Thyroid gland (tissue), 4 donors: ENCODE results near the gene SLC25A6. TPM values are rescaled to one million over a fixed set of nuclear protein-coding genes. Genes with fewer than 3 reads are reported as not detected.
"Not testable (repeated sequence)": the region's sequence is repeated elsewhere in the genome, so short reads cannot be mapped to it uniquely, and the experiment has no call there.

Experiments
- DNase-seq, 2 donors: peaks; one replicate each; pipeline ENCODE4 v3.0.0-alpha.2; 2019
- H3K27ac ChIP-seq, 3 donors: fragments of 200-600 bp; sonication (generic); 1 replicate in 2 of 3; 2 replicates in 1 of 3; pipeline ENCODE4 v1.5.1; 2016 to 2019; ENCODE audit warnings: mild to moderate bottlenecking in 1 of 3, moderate library complexity in 1 of 3
- H3K27me3 ChIP-seq: fragments of 200-600 bp; sonication (generic); one replicate; pipeline ENCODE4 v1.5.1; 2019
- H3K36me3 ChIP-seq, 2 donors: fragments of 200-600 bp; sonication (generic); one replicate each; pipeline ENCODE4 v1.5.1; 2016 to 2019
- H3K4me1 ChIP-seq, 2 donors: fragments of 200-600 bp; sonication (generic); one replicate each; pipeline ENCODE4 v1.5.1; 2017 to 2019
- H3K4me3 ChIP-seq, 3 donors: fragments of 200-600 bp; sonication (generic); replicated peaks in 1 of 3; 1 replicate in 2 of 3; 2 replicates in 1 of 3; pipeline ENCODE4 v1.5.1; 2016; ENCODE audit warnings: mild to moderate bottlenecking in 1 of 3
- H3K9me3 ChIP-seq: fragments of 200-600 bp; sonication (generic); one replicate; pipeline ENCODE4 v1.5.1; 2017
- POLR2A ChIP-seq, 2 donors: fragments of 450-650 bp; IDR thresholded peaks; one replicate each; pipeline ENCODE4 v1.6.1; 2017; ENCODE audit warnings: antibody characterized with exemption in 2 of 2, mild to moderate bottlenecking in 2 of 2, moderate library complexity in 1 of 2
- WGBS, 2 donors: methylation state at CpG; one replicate each; pipeline ENCODE4 v1.1.5; 2017; 5-methylcytosine and 5-hydroxymethylcytosine counted together
- intact Hi-C: fragments of 100-400 bp; cut with DNase I; formaldehyde crosslinking; loops from one replicate; pipeline ENCODE4 v1.15.1; 2023
- total RNA-seq, 4 donors: library from RNA; depleted of rRNA; stranded (reverse); fragments of >200 nt; gene quantifications; one replicate each; pipeline ENCODE4 v1.2.3, GENCODE V29; 2016
- TF ChIP-seq, protein P1 (sequence below), 6 experiments: fragments of 200-600 bp in 3 of 6; fragments of 450-650 bp in 3 of 6; sonication (generic) in 3 of 6; IDR thresholded peaks; one replicate each; pipeline ENCODE4 v1.5.1; 2016 to 2019; ENCODE audit warnings: antibody characterized with exemption in 6 of 6, mild to moderate bottlenecking in 2 of 6, inconsistent platforms in 1 of 6, moderate library complexity in 1 of 6

The SLC25A6 gene
- total RNA-seq, 4 donors from 2014 or later = 219 to 397 (median 320) TPM

DNA sequence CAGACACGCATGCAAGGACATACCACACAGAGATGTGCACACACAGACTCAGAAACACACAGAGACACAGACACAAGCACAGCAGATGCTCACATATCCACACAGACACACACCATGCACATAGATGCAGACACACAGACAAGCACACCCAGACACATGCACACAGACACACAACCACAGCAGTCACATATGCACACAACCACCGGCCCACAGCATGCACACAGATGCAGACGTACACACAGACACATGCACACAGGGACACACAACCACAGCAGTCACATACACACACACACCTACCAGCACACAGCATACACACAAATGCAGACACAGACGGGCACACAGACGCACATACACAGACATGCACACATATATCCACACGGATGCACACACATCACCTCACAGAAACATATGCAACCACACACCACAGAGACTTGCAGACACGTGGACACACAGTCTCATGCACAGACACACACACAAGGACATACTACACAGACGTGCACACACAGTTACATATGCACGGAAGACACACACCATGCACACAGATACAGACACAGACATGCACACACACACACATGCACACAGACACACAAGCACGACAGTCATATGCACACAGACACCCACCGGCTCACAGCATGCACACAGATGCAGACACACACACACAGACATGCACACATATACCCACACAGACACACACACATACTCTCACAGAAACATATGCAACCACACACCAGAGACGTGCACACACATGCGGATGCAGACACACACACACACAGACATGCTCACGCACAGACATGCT is 25.2 kb upstream of the SLC25A6 start:
- intact Hi-C loops = no loop called here
- TF ChIP-seq POLR2A (IDR thresholded peaks at IDR 0.05) = no peak
- TF ChIP-seq, protein P1, sequence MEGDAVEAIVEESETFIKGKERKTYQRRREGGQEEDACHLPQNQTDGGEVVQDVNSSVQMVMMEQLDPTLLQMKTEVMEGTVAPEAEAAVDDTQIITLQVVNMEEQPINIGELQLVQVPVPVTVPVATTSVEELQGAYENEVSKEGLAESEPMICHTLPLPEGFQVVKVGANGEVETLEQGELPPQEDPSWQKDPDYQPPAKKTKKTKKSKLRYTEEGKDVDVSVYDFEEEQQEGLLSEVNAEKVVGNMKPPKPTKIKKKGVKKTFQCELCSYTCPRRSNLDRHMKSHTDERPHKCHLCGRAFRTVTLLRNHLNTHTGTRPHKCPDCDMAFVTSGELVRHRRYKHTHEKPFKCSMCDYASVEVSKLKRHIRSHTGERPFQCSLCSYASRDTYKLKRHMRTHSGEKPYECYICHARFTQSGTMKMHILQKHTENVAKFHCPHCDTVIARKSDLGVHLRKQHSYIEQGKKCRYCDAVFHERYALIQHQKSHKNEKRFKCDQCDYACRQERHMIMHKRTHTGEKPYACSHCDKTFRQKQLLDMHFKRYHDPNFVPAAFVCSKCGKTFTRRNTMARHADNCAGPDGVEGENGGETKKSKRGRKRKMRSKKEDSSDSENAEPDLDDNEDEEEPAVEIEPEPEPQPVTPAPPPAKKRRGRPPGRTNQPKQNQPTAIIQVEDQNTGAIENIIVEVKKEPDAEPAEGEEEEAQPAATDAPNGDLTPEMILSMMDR (IDR thresholded peaks at IDR 0.05) = no peak
- 76 to 78% methylated on average over 11 to 13 of the region's 14 CpGs for WGBS, 2 donors

DNA sequence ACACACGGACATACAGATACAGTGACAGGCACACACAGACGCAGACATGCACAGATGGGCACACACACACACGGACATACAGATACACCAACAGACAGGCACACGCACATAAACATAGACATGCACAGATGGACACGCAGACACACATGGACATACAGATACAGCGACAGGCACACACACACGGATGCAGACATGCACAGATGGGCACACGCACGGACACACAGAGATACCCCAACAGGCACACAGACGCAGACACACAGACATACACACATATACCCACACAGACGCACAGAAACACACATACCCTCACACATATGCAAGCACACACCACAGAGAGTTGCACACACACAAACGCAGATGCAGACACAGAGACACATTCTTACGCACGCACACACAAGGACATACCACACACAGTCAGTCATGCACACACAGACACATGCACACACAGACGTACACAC is 24.4 kb upstream of the SLC25A6 start:
- intact Hi-C loops = no loop called here
- Histone ChIP-seq H3K36me3 (peaks cover 19 to 31% of the 10 kb centered on the region in 2 donors), H3K9me3 (no peaks in the 10 kb centered on the region), H3K4me3 (no peak overlapping the region), H3K4me1 (no peaks in the 10 kb centered on the region), H3K27me3 (no peaks in the 10 kb centered on the region), H3K27ac (no peak overlapping the region)
- no peak for TF ChIP-seq POLR2A (IDR thresholded peaks at IDR 0.05)
- TF ChIP-seq, protein P1 (IDR thresholded peaks at IDR 0.05) = no peak
- WGBS, 2 donors = 69 to 72% methylated on average over 15 of the region's 15 CpGs
- DNase-seq = no peak

More for the DNA sequence above, 25.2 kb upstream of the SLC25A6 start:
- Histone ChIP-seq H3K27ac (no peak overlapping the region), H3K27me3 (no peaks in the 10 kb centered on the region), H3K36me3 (peaks cover 16 to 31% of the 10 kb centered on the region in 2 donors), H3K4me1 (no peaks in the 10 kb centered on the region), H3K9me3 (no peaks in the 10 kb centered on the region), H3K4me3 (no peak overlapping the region)
- DNase-seq = no peak

DNA sequence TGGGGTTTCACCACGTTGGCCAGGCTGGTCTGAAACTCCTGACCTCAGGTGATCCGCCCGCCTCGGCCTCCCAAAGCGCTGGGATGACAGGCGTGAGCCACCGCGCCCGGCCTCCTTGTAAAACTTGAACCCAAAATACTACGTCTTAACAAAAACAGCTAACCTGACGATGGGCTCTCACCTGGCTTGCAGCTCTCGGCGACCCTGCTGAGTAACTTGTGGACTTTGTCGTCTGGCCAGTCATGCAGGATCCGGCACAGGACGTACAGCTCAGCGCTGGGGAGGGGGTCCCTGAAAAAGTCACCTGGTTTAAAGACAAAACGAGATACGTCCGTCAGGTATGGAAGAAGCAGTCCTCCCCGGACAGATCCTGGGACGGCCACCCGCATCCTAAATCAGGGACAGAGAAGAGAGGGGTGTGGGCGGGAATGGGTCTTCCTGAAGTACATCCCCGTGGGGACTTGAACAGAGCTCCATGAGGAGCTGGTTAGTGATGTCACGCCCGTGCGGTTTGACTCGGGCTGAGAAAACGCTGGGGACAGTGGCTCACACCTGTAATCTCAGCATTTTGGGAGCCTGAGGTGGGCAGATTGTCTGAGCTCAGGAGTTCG is 20.7 kb upstream of the SLC25A6 start:
- H3K36me3 ChIP-seq = peaks cover 18 to 21% of the 10 kb centered on the region in 2 donors
- TF ChIP-seq, protein P1 (IDR thresholded peaks at IDR 0.05) = no peak
- no peak for TF ChIP-seq POLR2A (IDR thresholded peaks at IDR 0.05)
- H3K9me3 ChIP-seq = no peaks in the 10 kb centered on the region
- DNase-seq = no peak
- intact Hi-C loops = no loop called here
- H3K4me1 ChIP-seq = no peaks in the 10 kb centered on the region
- no peak overlapping the region for H3K27ac ChIP-seq
- WGBS, 2 donors = 84 to 90% methylated on average over 25 to 30 of the region's 31 CpGs
- H3K27me3 ChIP-seq = no peaks in the 10 kb centered on the region
- H3K4me3 ChIP-seq = no peak overlapping the region

DNA sequence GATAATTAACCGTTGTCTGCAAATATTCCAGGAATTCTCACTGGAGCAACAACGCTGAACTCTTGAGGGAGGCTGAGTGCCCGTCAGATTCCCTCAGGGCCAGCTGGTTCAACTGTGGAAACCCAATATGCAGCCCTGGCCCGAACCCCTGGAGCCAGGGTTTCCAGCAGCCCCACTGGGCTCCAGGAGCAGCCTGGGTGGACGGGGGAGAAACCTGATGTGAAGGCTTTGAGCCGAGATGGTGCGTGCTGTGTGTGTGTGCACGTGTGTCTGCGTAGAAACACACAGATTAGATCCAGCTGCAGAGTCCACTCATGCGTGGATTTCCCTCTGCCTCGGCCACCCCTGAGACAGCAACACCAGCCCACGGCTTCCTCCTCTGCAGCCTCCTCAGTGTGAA is 19.4 kb upstream of the SLC25A6 start:
- Histone ChIP-seq H3K4me3 (no peak overlapping the region), H3K9me3 (no peaks in the 10 kb centered on the region), H3K4me1 (no peaks in the 10 kb centered on the region), H3K27ac (no peak overlapping the region), H3K27me3 (no peaks in the 10 kb centered on the region), H3K36me3 (peaks cover 23 to 28% of the 10 kb centered on the region in 2 donors)
- intact Hi-C loops = no loop called here
- no peak for TF ChIP-seq POLR2A (IDR thresholded peaks at IDR 0.05)
- TF ChIP-seq, protein P1 (IDR thresholded peaks at IDR 0.05) = no peak
- DNase-seq = peak; percentile 64 to 83
- WGBS, 2 donors = 36 to 62% methylated on average over 11 to 12 of the region's 12 CpGs

DNA sequence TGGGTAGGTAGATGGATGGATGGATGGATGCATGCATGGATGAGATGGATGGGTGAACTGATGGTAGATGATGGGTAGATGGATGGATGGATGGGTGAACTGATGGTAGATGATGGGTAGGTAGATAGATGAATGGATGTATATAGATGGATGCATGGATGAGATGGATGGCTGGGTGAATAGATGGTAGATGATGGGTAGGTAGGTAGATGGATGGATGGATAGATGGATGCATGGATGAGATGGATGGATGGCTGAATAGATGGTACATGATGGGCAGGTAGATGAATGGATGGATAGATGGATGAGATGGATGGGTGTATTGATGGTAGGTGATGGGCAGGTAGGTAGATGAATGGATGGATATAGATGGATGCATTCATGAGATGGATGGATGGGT is 15.1 kb upstream of the SLC25A6 start:
- TF ChIP-seq, protein P1 (IDR thresholded peaks at IDR 0.05) = no peak
- no peak for TF ChIP-seq POLR2A (IDR thresholded peaks at IDR 0.05)
- no peak for DNase-seq
- Histone ChIP-seq H3K4me1 (no peaks in the 10 kb centered on the region), H3K36me3 (peaks cover 36 to 38% of the 10 kb centered on the region in 2 donors), H3K4me3 (no peak overlapping the region), H3K9me3 (no peaks in the 10 kb centered on the region), H3K27me3 (no peaks in the 10 kb centered on the region), H3K27ac (no peak overlapping the region)
- intact Hi-C loops = no loop called here

DNA sequence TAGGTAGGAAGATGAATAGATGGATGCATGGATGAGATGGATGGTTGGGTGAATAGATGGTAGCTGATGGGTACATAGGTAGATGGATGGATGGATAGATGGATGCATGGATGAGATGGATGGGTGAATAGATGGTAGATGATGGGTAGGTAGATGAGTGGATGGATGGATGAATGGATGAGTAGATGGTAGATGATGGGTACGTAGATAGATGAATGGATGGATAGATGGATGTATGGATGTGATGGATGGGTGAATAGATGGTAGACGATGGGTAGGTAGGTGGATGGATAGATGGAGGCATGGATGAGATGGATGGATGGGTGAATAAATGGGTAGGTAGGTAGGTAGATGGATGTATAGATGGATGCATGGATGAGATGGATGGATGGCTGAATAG is 13.9 kb upstream of the SLC25A6 start:
- H3K27ac ChIP-seq, H3K4me3 ChIP-seq, H3K27me3 ChIP-seq, DNase-seq, H3K9me3 ChIP-seq, intact Hi-C loops, H3K4me1 ChIP-seq: not testable (repeated sequence)
- WGBS, 2 donors = 67 to 94% methylated on average over 2 of the region's 2 CpGs
- H3K36me3 ChIP-seq = peaks cover 28 to 34% of the 10 kb centered on the region in 2 donors

DNA sequence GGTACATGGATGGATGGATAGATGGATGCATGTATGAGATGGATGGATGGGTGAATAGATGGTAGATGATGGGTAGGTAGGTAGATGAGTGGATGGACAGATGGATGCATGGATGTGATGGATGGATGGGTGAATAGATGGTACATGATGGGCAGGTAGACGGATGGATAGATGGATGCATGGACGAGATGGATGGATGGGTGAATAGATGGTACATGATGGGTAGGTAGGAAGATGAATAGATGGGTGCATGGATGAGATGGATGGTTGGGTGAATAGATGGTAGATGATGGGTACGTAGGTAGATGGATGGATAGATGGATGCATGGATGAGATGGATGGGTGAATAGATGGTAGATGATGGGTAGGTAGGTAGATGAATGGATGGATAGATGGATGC is 12.0 kb upstream of the SLC25A6 start:
- 94 to 96% methylated on average over 3 of the region's 3 CpGs for WGBS, 2 donors
- peaks cover 28 to 34% of the 10 kb centered on the region in 2 donors for H3K36me3 ChIP-seq
- H3K4me1 ChIP-seq, H3K4me3 ChIP-seq, DNase-seq, H3K27me3 ChIP-seq, H3K9me3 ChIP-seq, intact Hi-C loops, H3K27ac ChIP-seq: not testable (repeated sequence)
